Mesenteric fat pad (tissue), 1 donor: ENCODE data around the gene NSL1. TPM values are rescaled to one million over a fixed set of nuclear protein-coding genes. Genes with fewer than 3 reads are reported as not detected.
"Not testable (repeated sequence)": the region's sequence is repeated elsewhere in the genome, so short reads cannot be mapped to it uniquely, and the experiment has no call there.

ENCODE experiments used
- DNase-seq: peaks from one replicate; pipeline ENCODE4 v3.0.0-alpha.2; 2020; ENCODE audit warnings: low spot score
- total RNA-seq: library from RNA; stranded (reverse); fragmentation: NEBNext Ultra II Directional; extraction: Animal tissue kit (Norgen Biotek cat#: 25700); gene quantifications from one replicate; pipeline ENCODE4 v1.2.1, GENCODE V29; 2021
- donor health status: DM: yes; HTN: yes; CAD: no.

Gene NSL1
- total RNA-seq, 1 donor from 2014 or later: 28.3 TPM

- no peak for DNase-seq
These were observed 39.2 kb downstream of the NSL1 start for GRCh38 chr1:212752252-212752933.

GRCh38 chr1:212749821-212750535 is 41.6 kb downstream of the NSL1 start:
- DNase-seq: no peak

- DNase-seq: no peak
These were observed 45.0 kb downstream of the NSL1 start for GRCh38 chr1:212746546-212746945.

GRCh38 chr1:212745303-212745702 is 46.3 kb downstream of the NSL1 start:
- no peak for DNase-seq

GRCh38 chr1:212743901-212744475 is 47.6 kb downstream of the NSL1 start:
- no peak for DNase-seq

GRCh38 chr1:212738330-212738729 is 53.2 kb downstream of the NSL1 start:
- no peak for DNase-seq

- DNase-seq: no peak
These were observed 54.0 kb downstream of the NSL1 start for GRCh38 chr1:212737559-212737958.

- no peak for DNase-seq
These were observed 58.5 kb downstream of the NSL1 start for GRCh38 chr1:212733109-212733508.

- no peak for DNase-seq
These were observed 59.9 kb downstream of the NSL1 start for GRCh38 chr1:212731630-212732029.

GRCh38 chr1:212728606-212729005 is 63.0 kb downstream of the NSL1 start:
- DNase-seq: no peak

- DNase-seq: no peak
These were observed 64.0 kb downstream of the NSL1 start for GRCh38 chr1:212727386-212728181.

- DNase-seq: not testable (repeated sequence)
These were observed 66.9 kb downstream of the NSL1 start for GRCh38 chr1:212724679-212725078.

GRCh38 chr1:212722270-212722957 is 69.2 kb downstream of the NSL1 start:
- DNase-seq: no peak

GRCh38 chr1:212721388-212722247 is 70.0 kb downstream of the NSL1 start:
- DNase-seq: no peak

- DNase-seq: no peak
These were observed 71.9 kb downstream of the NSL1 start for GRCh38 chr1:212719633-212720032.

- no peak for DNase-seq
These were observed 73.1 kb downstream of the NSL1 start for GRCh38 chr1:212718499-212718898.

- DNase-seq: no peak
These were observed 75.4 kb downstream of the NSL1 start for GRCh38 chr1:212716161-212716560.

GRCh38 chr1:212713465-212714136 is 78.0 kb downstream of the NSL1 start:
- no peak for DNase-seq

GRCh38 chr1:212712451-212713303 is 78.9 kb downstream of the NSL1 start:
- DNase-seq: no peak
